ENCODE results near the gene ZBTB32. TPM values are rescaled to one million over a fixed set of nuclear protein-coding genes. Genes with fewer than 3 reads are reported as not detected.

ZBTB32 gene
- total RNA-seq, 1 donor from 2014 or later: not detected

DNA sequence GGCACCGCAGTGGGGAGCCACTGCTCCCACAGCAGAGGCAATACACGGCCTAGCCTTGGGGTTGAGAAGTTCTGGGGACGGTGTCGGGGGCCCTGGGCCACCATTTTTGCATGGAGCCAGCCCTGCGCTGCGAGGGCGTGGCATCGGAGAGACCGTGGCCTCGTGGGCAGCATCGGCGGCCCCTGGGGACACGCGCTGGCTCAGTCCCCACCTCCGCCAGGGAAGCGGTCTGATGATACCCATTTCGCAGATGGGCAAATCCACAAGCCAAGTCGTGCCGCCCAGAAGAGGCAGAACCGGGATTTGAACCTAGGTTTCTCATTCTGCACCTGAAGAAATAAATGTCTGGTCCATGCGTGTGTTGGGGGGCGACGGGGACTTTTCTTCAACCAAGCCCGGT is 39.2 kb upstream of the ZBTB32 start:
- Mint-ChIP-seq H3K27ac (no peak overlapping the region), H3K4me3 (no peak overlapping the region), H3K4me1 (no peaks in the 10 kb centered on the region), H3K9me3 (no peaks in the 10 kb centered on the region), H3K27me3 (ENCODE audit: insufficient read depth, low read depth) (peaks cover 4% of the 10 kb centered on the region), H3K36me3 (peaks cover 11% of the 10 kb centered on the region)
- DNase-seq (ENCODE audit: low spot score): no peak
- no peaks in the 10 kb centered on the region for H3K9me3 ChIP-seq (ENCODE audit: low read depth)
- H3K36me3 ChIP-seq: no peaks in the 10 kb centered on the region
- H3K79me2 ChIP-seq (ENCODE audit: low read depth): no peaks in the 10 kb centered on the region
- no peaks in the 10 kb centered on the region for H3F3A ChIP-seq (ENCODE audit: low read depth)
- H3K9ac ChIP-seq: no peak overlapping the region
- H3K27me3 ChIP-seq: peaks cover 14% of the 10 kb centered on the region
- no peak overlapping the region for H3K4me2 ChIP-seq
- H3K4me3 ChIP-seq: no peak overlapping the region
- no peak overlapping the region for H3K27ac ChIP-seq
- H3K4me1 ChIP-seq: no peaks in the 10 kb centered on the region
- TF ChIP-seq EZH2 (IDR thresholded peaks at IDR 0.05) (no peak), EZH2phosphoT487 (IDR thresholded peaks at IDR 0.05) (no peak)
- TF ChIP-seq, protein P1, sequence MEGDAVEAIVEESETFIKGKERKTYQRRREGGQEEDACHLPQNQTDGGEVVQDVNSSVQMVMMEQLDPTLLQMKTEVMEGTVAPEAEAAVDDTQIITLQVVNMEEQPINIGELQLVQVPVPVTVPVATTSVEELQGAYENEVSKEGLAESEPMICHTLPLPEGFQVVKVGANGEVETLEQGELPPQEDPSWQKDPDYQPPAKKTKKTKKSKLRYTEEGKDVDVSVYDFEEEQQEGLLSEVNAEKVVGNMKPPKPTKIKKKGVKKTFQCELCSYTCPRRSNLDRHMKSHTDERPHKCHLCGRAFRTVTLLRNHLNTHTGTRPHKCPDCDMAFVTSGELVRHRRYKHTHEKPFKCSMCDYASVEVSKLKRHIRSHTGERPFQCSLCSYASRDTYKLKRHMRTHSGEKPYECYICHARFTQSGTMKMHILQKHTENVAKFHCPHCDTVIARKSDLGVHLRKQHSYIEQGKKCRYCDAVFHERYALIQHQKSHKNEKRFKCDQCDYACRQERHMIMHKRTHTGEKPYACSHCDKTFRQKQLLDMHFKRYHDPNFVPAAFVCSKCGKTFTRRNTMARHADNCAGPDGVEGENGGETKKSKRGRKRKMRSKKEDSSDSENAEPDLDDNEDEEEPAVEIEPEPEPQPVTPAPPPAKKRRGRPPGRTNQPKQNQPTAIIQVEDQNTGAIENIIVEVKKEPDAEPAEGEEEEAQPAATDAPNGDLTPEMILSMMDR (IDR thresholded peaks at IDR 0.05): no peak
- H4K20me1 ChIP-seq (ENCODE audit: low read depth): no peaks in the 10 kb centered on the region
- no peak overlapping the region for H2AFZ ChIP-seq (replicated peaks)

DNA sequence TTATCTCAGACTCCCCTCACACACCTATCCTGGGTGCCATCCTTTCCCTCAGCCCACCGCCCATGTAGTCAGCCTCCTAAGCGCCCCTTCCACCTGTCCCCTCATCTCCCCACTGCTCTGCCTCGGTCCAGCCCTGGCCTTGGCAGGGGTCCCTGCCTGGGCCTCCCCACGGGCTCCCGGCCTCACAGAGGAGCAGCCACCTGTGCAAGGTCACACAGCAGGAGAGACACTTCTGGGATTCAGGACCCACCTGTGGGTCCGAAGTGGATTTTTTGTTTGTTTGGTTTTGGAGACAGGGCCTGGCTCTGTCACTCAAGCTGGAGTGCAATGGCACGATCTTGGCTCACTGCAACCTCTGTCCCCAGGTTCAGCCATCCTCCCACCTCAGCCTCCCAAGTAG is 38.8 kb upstream of the ZBTB32 start:
- Histone ChIP-seq H2AFZ (replicated peaks) (no peak overlapping the region), H3K27ac (no peak overlapping the region), H4K20me1 (ENCODE audit: low read depth) (no peaks in the 10 kb centered on the region), H3K9ac (no peak overlapping the region), H3K4me3 (no peak overlapping the region), H3K79me2 (ENCODE audit: low read depth) (no peaks in the 10 kb centered on the region), H3K4me1 (no peaks in the 10 kb centered on the region), H3F3A (ENCODE audit: low read depth) (no peaks in the 10 kb centered on the region), H3K9me3 (ENCODE audit: low read depth) (no peaks in the 10 kb centered on the region), H3K4me2 (no peak overlapping the region), H3K27me3 (peaks cover 14% of the 10 kb centered on the region), H3K36me3 (no peaks in the 10 kb centered on the region)
- TF ChIP-seq EZH2phosphoT487 (IDR thresholded peaks at IDR 0.05): no peak
- TF ChIP-seq, protein P1 (IDR thresholded peaks at IDR 0.05): no peak
- TF ChIP-seq EZH2 (IDR thresholded peaks at IDR 0.05): no peak
- Mint-ChIP-seq H3K4me3 (no peak overlapping the region), H3K9me3 (no peaks in the 10 kb centered on the region), H3K36me3 (peaks cover 9% of the 10 kb centered on the region), H3K27ac (no peak overlapping the region), H3K4me1 (no peaks in the 10 kb centered on the region), H3K27me3 (ENCODE audit: insufficient read depth, low read depth) (peaks cover 4% of the 10 kb centered on the region)
- no peak for DNase-seq (ENCODE audit: low spot score)

DNA sequence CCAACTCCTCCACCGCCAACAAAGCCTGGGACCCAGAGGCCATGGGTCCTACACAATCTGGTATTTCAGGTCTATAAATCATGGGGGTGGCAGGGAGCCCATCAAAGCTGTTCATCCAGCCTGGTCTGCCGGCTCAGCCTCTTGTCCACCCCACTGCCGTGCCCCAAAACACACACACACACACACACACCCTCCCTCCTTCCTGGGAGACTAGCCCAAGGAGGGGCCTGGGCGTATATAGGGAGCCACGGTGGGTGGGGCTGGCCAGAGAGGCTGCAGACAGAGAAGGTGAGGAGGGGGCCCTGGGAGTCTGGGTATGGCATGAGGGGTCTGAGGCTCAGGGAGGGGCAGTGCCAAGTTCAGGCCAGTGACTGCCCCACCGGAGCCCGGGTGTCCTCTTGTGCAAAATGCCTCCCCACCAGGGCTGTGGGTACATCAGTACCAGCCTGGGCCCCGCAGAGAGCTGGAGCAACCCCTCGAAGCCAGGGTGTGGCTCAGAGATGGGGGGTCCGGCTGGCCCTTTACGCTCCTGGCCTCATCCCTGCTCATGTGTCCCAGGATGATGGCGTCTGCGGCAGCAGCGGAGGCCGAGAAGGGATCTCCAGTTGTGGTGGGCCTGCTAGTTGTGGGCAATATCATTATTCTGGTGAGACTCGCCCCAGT is 38.0 kb upstream of the ZBTB32 start, which contains the start of gene UPK1A:
Gene UPK1A (plus strand): TSS at position 267 of the 663 bp plus-strand sequence. CDS start 296 bp downstream, at position 563.
- no peaks in the 10 kb centered on the region for H3K4me1 Mint-ChIP-seq
- peaks cover 7% of the 10 kb centered on the region for H3K36me3 Mint-ChIP-seq

More for the DNA sequence above, 38.0 kb upstream of the ZBTB32 start, which contains the start of gene UPK1A:
- Histone ChIP-seq H3K4me2 (no peak within 1 kb of the TSS), H3K79me2 (ENCODE audit: low read depth) (no peaks in the 10 kb centered on the region), H3K9me3 (ENCODE audit: low read depth) (no peaks in the 10 kb centered on the region), H3K9ac (no peak within 1 kb of the TSS), H3F3A (ENCODE audit: low read depth) (no peaks in the 10 kb centered on the region), H3K36me3 (no peaks in the 10 kb centered on the region), H3K4me1 (no peaks in the 10 kb centered on the region), H3K4me3 (no peak within 1 kb of the TSS), H2AFZ (replicated peaks) (no peak within 1 kb of the TSS), H4K20me1 (ENCODE audit: low read depth) (no peaks in the 10 kb centered on the region), H3K27me3 (peaks cover 18% of the 10 kb centered on the region), H3K27ac (no peak within 1 kb of the TSS)
- no peak within 1 kb of the TSS for H3K27ac Mint-ChIP-seq
- no peaks in the 10 kb centered on the region for H3K9me3 Mint-ChIP-seq
- H3K27me3 Mint-ChIP-seq (ENCODE audit: insufficient read depth, low read depth): peaks cover 10% of the 10 kb centered on the region
- no peak for DNase-seq (ENCODE audit: low spot score)
- TF ChIP-seq, protein P1 (IDR thresholded peaks at IDR 0.05): no peak
- no peak for TF ChIP-seq EZH2 (IDR thresholded peaks at IDR 0.05)
- no peak for TF ChIP-seq EZH2phosphoT487 (IDR thresholded peaks at IDR 0.05)
- no peak within 1 kb of the TSS for H3K4me3 Mint-ChIP-seq
